HG03064 (cell line): ENCODE measurements around the gene GSK3B.
"Not testable (repeated sequence)": the region's sequence is repeated elsewhere in the genome, so short reads cannot be mapped to it uniquely, and the experiment has no call there.

Experiments
- ATAC-seq: cut with Tn5 transposase; IDR thresholded peaks from one replicate; pipeline ENCODE4 v1.9.1; 2021; ENCODE audit warnings: low read depth; ENCODE audit not compliant: unreplicated experiment

Gene GSK3B

DNA sequence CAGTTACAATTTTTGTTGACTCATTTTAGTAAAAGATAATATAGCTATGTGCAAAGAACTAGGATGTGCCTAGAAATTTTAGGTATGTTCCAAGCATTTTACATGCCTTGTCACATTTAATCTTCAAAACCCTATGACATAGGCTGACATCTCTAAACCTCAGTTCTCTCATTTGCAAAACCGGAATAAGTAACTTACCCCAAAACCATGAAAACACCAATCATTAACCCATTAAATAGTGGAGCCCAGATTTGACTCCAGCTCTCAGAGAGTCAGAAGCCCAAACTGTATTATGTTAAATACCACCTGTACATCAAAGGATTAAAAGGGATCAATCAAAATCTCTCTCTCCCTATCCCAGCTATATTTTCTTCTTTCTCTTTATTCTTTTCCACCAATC is 36.6 kb downstream of the GSK3B start:
- ATAC-seq = no peak

DNA sequence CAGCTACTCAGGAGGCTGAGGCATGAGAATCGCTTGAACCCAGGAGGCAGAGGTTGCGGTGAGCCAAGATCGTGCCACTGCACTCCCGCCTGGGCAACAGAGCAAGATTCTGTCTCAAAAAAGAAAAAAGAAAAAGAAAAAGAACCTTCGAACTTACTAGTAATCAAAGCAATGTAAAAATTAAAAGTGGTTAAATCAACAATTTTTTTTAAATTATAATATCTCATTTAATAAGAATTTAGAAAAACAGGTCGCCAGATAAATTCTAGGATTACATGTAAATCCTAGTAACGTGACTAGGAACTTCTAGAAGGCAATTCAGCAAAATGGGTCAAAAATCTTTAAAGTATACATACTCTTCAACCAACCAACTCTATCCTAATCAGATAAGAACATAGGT is 37.2 kb downstream of the GSK3B start:
- no peak for ATAC-seq

DNA sequence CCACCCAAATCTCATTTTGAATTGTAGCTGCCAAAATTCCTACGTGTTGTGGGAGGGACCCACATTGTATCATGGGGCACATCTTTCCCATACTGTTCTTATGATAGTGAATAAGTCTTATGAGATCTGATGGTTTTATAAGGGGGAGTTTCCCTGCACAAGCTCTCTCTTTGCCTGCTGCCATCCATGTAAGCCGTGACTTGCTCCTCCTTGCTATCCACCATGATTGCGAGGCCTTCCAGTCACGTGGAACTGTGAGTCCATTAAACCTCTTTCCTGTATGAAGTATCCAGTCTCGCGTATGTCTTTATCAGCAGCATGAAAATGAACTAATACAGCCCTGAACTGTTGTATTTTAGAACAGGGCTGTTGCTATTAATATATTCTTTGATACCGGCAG is 40.6 kb downstream of the GSK3B start:
- not testable (repeated sequence) for ATAC-seq

DNA sequence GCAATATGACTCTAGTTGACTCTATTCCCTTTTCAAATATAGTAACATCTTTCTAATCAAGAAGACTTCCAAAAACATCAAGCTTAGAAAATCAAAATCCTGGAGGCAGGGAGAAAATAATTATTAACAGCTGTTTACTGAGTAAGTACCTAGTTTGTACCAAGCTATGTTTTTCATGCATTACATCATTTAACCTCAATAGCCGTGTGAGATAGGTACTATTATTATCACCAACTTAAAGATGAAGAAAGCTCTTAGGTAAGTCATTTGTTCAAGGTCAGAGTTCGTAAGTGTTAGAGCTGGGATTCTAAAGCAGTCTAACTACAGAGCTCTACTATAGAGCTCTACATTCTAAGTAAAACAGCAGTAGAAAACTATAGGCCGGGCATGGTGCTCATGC is 41.6 kb downstream of the GSK3B start:
- no peak for ATAC-seq

DNA sequence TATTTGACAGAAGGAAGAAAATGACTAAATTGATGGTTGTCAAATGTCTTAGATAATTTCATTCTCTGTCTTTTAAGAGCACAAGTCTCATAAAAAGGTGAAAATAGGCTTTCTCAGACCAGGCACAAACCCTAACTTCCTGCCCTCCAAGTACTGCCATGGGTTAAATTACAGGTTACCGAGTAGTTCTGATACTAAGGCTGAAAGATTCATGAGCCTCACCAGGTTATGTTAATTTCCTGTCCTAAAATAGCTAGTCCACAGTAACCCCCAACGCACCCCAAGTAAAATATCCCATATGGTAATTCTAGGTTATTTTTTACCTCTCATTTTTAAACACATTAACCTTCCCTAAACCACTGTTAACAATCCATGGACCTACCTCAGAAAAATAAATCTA is 42.0 kb downstream of the GSK3B start:
- peak; percentile 84 for ATAC-seq

DNA sequence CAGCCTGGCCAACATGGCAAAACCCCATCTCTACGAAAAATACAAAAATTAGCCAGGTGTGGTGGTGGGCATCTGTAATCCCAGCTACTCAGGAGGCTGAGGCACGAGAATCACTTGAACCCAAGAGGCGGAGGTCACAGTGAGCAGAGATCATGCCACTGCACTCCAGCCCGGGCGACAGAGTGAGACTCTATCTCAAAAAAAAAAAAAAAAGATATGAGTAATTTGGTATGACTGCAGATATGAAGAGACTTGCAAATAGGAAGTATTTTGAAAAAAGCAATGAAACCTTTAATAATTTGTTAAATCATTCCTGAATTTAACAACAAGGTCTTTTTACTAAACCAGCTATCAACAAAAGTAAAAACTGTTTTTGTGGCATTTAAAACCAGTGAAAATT is 42.7 kb downstream of the GSK3B start:
- ATAC-seq = not testable (repeated sequence)

DNA sequence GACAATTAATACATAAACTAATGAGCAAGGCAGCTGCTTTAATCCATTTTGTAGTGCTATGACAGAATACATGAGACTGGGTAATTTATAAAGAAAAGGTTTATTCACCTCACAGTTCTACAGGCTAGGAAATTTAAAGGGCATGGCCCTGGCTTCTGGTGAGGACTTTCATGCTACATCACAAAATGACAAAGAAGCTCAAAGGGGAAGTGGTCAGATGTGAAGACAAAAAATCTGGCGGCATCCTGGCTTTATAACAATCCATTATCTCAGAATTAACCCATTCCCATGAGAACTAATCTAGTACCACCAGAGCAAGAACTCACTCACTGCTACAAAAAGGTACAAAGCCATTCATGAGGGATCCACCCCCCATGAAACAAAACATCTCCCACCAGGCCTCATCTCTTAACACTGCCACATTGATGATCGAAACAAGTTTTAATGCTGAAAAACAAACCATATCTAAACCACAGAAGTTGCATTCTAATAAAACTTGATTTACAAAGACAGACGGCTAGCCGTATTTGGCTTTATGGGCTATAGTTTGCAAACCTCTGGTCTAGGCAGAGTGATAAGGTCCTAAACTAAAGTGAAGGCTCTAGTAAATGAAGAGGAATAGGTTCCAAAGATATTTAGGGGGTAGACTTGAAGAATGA is 44.2 kb downstream of the GSK3B start:
- no peak for ATAC-seq

DNA sequence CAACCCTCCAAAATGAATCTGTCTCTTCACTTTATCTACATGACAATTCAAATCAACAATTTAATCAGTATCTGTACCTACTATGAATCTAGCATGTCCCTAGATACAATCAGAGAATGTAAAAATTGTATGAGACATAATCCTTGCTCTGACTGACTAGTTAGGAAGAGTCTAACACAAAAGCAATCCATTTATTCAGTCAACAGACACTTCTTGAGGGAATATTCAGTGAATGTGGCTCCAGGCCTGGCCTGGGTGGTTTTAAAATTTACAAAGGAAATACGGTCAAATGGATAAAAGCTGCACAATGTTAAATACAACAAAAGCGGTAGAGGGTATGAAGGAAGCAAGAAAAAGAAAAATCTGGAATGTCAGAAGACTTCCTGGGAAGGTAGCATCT is 45.2 kb downstream of the GSK3B start:
- no peak for ATAC-seq

DNA sequence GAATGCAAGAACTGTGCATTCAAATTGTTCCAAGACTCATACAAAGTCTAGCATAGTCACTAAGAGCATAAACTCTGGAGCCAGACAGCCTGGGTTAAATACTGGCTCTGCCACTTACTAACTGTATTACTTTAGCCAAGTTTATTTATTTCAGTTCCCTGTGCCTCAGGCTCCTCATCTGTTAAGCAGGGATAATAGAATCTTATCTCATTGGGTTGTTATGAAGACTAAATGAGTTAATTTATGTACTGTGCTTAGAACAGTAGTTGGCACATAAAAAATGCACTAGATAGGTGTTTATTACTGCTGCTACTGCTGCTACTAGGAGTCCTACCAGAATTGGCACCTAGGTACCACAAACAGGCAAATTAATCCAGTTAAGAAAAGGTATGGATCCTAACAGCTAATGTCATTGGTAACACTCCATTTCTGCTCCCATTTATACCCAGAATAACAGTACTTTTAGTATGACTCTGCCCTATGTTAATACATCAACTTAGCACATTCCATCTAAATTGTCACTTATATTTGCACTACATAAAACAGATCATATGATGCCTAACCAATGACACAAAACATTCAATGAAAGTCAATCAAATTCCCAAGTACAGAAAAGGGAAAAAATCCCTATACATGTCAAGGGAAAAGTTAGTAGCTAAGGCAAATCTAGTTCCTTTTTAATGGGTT is 45.7 kb downstream of the GSK3B start:
- ATAC-seq = no peak

DNA sequence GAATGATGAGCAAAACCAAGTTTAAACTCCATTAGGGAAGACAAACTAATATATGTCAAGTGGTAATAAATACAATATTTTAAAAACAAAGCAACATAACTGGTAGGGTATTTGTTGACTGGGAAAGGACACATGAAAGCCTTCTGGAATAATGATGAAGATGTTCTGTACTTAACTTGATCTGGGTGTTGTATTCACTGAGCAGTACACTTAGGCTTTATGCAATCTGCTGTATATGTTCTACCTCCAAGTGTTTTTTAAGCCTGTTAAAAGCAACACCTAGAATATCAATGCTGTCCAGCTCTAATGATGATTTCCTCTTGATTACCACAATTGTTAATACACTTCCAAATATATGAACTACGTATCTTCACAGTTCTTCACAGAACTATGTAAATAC is 46.6 kb downstream of the GSK3B start:
- ATAC-seq = no peak

DNA sequence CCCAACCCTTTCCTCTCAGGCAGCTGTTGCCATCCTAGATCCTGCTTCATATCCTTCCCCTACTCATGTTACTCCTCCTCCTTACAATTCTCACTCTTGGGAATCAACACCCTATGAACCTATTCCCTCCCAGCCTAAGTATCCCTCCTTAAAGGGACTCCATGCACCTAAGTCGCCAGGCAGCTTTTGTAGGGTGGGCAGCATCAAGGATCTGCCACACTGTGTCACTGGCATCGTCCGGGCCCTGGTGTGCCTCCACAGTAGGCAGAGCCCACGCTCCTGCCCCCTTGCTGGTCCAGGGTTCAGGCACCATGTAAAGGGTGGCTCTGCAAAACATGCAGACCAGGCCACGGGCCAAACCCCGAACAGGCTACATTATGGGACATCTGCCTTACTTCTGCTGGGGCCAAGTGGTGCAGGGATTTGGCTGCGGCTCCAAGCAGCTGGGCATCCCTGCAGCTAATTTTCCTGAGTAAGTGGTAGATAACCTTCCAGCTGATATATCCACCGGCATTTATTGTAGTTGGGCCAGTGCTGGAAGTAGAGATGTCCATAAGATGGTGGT is 53.4 kb downstream of the GSK3B start:
- ATAC-seq = no peak

DNA sequence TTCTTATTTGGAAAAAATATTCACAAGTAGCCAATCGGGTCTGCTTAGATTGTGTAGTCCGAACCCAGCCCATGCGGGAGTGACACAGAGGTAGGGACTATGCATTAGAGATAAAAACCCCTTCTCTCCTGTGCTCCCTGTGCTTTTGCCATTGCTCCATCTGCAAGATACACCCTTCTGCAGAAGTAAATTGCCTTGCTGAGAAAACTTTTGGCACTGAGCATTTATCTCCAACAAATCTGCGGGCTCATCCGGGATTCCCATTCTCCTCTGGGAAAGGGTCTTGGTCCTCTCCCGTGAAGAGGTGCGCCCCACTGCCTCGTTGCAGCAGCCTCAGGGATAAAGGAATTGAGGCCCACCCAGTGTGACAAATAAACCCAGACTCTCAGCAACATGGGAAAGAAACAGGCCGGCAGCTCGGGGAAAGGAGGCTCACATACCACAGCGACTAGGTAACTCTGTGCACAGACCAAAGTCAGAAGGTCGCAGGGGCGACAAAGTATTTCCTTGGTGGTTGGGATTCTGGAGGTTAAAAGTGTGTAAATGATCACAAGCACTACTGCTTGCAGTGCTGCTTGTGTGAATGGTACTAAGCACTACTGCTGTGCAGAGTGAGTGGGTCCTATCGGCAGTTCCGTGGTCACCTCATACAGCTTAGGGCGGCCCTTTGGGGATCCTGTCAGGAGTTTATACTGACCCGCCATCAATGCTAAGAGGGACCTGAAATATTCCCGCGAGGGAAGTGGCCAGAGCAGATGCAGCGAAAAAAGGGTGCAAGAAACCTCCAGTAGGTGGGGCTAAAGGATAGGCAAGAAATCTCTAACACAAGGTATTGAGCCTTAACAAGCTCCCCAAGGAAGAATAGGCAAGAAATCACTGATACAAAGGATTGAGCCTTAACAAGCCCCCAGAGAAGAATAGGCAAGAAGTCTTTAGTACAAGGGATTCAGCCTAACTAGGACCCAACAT is 54.3 kb downstream of the GSK3B start:
- ATAC-seq = no peak

DNA sequence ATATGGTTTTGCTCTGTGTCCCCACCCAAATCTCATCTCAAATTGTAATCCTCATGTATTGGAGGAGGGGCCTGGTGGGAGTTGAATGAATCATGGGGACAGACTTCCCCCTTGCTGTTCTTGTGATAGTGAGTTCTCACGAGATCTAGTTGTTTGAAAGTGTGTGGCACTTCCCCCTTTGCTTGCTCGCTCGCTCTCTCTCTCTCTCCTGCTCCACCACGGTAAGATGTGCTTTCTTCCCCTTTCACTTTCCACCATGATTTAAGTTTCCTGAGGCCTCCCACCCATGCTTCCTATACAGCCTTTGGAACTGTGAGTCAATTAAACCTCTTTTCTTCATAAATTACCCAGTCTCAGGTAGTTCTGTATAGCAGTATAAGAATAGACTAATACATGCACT is 60.7 kb downstream of the GSK3B start:
- ATAC-seq = no peak

DNA sequence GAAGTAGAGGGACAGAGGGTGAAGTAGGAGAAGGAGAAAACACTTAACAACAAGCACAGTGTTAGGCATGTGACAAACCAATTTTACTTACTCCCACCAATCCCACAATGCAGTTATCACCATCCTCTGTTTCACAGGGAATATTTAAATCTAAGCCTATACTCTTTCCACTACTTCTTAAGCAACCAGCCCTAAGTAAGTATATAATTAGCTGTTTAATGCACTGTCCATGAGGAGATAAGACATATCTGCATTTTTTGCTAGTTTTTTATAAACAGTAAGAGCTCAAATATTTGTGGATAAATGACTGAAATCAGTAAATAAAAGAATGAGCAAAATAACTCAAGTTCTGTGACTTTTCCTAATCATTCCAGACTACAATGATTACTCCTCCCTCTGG is 62.7 kb downstream of the GSK3B start:
- no peak for ATAC-seq

DNA sequence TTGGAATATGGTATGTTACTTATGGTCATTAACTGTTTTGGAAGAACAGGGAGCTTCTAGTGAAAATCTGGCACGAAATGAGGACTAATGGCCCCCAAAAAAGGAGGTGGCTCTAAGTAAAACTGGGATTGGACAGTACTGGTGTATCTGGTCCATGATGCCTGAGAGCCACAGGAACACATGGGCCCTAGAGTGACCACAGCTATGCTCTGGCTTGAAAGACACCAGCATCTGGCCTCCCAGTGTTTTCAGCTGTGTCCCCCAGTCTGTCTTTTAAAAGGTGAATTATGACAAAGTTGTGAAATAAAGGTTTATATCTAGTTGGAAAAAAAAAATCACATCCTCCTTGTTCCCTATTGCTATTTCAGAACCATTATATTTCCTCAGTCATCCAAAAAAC is 64.5 kb downstream of the GSK3B start:
- ATAC-seq = no peak

DNA sequence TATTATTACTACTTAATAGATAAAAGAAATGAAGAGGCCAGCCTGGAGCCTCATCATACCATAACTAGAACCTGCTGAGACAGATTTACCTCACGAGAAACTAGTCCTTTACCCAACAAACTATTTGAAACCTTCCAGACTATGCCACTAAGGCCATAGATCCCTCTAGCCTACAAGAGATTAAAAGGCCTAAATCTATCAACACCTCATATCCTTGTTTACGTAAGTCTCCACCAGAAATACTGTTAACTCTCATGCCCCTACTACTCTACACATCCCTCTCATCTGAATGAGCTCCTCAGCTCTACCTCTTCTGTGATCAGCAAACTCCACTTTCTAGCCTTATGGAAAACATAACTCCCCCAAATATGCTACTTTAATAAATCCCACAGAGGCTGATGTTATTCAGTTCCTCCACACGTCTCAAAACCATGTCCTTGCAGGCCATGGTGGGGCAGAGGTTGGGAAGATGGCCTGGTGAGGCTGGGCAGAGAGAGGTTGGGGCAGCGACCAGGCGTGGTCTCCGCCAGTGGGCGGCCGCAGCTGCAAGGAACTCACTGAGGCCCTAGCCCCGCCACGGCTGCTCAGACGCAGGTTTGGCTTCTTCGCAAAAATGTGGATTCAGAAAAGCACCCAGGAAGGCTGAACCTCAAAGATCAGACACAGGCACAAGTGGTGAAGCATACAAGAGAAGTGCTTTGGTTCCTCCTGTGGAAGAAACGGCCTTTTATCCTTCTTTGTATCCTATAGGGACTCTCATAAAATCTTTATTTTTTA is 65.8 kb downstream of the GSK3B start:
- ATAC-seq = no peak

DNA sequence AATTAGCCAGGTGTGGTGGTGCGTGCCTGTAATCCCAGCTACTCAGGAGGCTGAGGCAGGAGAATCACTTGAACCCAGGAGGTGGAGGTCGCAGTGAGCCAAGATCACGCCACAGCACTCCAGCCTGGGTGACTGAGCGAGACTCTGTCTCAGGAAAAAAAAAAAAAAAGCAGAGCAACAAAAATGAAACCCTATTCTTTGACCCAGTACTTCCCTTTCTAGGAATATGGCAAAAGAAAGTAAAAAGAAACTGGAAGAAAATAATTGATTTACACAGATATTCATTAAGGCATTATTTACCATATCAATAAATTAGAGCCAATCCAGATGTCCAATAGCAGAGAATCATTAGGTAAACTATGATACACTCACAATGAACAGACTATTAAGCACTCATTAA is 67.0 kb downstream of the GSK3B start:
- no peak for ATAC-seq

DNA sequence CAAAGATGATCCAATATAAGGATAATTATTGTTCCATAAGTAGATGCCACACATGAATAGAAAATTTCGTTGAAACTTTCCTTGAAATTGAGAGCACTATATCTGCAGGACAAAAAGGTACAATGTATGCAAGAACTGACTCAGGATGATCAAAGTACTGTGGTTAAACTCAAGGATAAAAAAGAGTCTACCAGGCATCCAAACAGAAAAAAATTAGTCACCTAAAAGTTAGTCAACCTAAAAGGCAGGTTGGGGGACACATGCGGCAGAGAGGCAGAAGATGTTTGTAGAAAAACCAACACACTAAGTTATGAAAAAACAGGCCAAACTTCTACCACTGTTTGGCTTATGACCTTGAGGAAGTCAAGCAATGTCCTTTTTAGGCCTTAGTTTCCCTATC is 68.7 kb downstream of the GSK3B start:
- ATAC-seq = no peak

DNA sequence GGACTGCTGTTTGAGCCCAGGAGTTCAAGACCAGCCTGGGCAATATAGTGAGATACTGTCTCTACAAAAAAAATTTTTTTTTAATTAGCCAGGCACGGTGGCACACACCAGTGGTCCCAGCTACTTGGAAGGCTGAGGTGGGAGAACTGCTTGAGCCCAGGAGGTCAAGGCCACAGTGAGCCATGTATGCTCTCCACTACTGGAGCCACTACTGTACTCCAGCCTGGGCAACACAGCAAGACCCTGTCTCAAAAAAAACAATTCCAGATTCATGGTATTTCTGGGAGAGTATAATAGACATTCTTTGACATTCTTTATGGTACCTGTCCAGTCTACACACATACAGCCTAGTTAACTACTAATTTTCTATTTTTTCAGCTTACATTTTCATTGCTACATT is 70.1 kb downstream of the GSK3B start:
- ATAC-seq = no peak

DNA sequence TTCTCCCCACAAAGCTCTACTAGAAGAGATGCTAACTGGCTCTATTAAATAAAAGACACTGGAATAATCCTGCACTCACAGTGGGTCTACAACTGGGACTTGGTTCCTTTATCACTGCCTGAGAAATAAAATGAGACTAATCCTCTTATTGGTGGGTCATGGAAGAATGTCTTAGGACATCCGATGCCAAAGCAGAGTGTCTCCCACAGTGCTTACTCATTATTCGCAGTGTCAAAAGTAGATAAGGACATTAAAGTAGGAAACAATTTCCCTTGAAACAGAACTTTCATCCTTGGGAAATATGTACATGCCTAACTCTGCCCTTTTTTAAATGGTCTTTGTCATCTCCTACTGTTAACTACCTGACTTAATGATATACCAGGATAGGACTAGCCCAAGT is 71.5 kb downstream of the GSK3B start:
- ATAC-seq = no peak
